HG02885 (cell line): ENCODE results near the gene LRP1.

Experiments used
- ATAC-seq: cut with Tn5 transposase; IDR thresholded peaks from one replicate; pipeline ENCODE4 v1.9.1; 2021; ENCODE audit warnings: mild to moderate bottlenecking; ENCODE audit not compliant: unreplicated experiment, poor library complexity

Gene LRP1

DNA sequence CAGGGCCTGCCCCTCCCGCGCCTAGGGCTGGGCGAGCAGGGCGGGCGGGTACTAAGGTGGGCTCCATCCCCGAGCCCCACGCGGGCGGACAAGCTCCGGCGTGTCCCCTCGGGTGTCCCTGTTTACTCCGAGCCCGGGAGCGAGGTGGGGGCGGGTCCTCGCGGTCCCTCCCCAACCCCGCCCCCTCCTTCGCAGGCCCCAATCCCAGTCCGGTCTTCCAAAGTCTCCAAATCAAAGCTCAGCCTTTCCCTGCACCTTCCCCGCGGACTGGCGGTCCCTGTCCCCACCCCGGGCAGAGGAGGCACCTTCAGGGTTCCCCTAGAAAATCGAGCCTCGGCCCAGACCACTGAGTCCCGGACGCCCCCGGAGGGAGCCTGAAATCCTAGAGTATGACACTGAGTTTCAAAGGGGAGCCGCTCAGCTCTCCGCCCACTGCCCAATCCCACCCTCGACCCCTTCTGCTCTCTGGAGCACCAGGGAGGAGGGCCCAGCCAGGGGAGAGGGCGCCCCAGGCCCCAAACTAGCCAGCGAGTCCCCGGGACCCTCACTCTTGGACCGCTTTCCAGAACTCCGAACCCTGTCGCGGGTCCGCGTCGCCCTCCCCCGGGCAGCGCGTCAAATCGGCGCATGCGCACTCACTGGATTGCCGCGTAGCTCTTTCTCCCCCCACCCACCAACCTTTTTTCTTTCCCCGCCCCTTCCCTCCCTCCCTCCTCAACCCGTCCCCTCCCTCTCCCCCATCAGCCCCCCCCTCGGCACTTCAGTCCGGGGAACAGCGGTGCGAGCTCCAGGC is at the start of gene LRP1:
LRP1 (plus strand) TSS at position 758 of the 793 bp plus-strand sequence. CDS start 482 bp downstream, outside the sequence.
- ATAC-seq = no peak

- ATAC-seq = peak; percentile 97
Observed at GRCh38 chr12:57078519-57079404, 49.5 kb upstream of the LRP1 start, which contains the start of gene NEMP1. Gene NEMP1 (minus strand): TSS chr12:57078791. CDS start chr12:57078745, 46 bp downstream.

DNA sequence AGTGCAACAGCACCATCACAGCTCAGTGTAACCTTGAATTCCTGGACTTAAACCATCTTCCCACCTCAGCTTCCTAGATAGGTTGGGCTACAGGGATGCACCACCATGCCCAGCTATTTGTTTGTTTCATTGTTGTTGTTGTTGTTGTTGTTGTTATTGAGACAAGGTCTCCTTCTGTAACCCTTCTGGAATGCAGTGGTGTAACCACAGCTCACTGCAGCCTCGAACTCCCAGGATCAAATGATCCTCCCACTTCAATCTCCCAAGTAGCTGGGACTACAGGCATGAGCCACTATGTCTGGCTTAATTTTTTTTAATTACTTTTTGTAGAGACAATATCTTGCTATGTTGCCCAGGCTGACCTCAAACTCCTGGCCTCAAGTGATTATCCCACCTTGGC is 48.5 kb upstream of the LRP1 start:
- no peak for ATAC-seq

- ATAC-seq = no peak
Observed at GRCh38 chr12:57080855-57081254, 47.4 kb upstream of the LRP1 start.

DNA sequence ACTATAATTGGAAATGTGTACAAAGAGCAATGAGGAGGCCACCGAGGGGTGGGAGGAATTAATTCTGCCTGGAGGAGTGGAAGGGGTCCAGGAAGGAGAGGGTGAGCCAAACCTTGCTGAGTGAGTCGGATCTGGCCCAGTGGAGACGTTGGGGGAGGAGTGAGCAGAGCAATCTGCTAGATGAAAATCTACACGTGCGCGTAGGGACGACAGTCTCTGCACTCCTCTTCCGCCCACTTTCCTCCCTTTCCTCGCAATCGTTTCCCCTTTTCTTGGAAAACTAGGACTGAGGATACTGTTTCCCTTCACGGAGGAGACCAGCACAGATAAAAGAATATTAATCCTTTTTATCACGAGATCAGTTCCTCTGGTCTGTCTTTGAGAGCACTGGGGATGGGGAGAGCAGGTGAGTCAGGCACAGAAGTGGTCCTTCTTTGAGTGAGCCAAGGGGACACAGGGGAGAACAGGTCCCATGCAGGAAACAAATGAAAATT is 42.2 kb upstream of the LRP1 start:
- no peak for ATAC-seq

DNA sequence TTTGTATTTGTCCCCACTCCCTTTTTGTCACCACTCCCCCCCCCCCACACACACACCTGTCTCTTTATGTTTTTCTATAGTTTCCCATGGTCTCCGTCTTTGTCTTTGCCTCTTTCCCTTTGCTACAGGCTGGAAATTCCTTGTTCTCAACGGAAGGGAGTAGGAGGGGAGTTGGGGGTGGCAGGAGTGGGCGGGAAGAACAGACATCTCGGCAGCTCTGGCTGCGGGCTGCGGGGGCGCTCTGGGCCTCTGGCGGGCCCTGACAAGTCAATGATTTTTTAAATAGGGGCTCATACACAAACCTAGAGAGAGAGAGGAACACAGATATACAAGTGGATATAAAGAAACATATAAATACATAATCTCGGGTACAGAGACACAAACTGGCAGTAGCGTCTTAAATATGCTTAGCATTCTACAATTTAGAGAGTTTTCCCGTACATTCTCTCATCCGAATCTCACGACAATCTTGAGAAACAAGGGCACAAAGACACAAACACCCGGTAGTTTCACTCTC is 41.7 kb upstream of the LRP1 start:
- no peak for ATAC-seq

DNA sequence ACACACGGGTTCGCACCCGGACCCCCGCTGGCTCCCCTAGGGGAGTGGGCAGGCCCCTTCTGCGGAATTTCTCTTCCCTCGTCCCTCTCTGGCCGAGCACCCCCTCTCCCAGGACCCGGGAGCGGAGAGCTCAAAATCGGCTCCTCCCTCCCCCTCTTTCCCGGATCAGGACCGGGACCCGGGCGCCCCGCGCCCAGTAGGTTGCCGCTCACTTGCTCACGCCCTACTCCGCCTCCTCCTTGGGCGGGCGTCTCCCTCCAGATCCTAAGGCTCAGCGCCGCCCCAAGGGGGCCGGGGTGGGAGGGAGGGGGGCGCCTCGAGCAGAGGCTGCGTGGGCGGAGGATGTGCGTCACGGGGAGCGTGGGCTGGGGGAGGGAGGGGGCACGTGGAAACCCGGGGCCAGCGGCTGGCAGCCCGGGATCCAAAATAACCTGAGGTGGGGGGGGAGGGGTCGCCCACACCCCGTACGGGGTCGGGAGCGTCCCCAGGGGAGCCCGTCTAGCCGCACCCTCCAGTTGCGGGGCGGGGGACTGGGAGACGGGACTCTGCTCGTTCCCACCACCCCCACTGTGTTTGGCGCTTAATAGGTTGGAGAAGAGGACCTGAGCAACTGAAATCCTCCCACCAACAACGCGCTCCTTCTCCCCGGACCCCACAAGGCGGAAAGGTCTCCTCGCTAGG is 41.1 kb upstream of the LRP1 start:
- peak; percentile 40 for ATAC-seq

DNA sequence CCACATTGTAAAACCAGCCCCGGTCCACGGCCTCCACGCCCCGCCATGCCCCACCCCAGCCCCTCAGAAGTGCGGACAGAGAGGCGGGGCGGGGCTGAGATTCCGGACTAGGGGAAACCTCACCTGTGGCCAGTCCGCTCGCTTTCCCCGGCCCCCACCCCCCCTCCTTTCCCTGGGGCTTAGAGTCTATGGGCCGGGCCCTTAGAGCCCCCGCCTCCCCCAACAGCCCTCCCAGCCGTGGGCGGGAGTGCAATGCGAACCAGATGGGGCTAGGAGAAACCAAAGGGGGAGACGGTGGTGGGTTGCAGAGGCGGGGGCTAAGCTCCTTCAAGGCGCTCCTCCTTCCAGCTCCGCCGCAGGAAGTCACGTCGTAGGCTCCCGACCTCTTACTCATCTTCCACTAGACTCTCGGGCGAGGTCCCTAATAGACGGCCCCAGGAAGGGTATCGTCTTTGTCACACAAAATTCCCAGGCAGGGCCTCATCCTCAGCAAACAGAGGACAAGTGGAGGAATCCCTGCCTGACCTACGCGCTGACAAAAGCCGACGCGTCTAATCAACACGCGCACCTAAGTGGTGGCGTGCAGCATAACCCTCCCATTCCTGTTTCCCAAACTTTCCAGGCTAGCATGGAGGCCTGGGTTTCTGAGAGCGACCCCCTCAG is 40.5 kb upstream of the LRP1 start:
- peak; percentile 38 for ATAC-seq

DNA sequence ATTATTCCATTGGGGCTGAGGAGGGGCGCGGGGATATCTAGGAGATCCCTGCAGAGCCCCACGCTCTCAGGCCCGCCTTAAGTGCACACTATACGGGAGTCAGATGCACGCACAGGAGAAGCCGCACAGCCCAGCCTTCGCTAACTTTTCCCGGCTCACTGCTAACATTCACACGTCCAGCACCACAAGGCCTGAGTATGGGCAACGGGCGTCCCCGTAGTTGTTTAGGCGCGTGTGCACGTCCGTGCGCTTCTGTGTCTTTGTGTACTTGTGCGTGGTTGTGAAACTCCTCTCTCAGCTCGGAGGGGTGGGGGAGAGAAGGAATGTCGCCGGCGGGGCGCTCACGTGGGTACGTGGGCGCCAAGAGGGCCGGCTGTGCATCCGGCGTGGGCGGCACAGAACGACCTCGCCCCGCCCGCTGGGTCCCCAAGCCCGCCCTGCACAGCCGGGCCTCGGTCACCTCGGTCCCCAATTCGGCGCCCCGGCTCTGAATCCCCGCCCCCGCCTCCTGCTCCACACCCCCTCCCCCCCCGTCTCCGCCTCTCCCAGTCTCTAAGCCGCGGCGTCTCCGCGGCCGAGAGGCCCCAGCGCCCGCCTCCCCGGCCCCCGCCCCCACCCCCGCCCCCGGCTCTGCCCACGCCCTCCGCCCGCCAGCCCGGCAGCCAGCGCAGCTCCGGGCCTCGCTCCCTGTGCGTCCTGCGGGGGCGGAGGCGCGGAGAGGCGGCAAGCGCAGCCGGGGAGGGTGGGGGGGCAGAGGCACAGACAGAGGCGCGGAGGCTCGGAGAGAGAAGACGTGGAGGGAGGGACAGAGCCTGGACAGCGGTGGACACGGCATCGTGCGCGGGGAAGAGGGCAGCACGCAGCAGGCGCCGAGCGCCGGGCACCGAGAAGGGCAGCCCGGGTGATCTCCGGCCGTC is 39.7 kb upstream of the LRP1 start, which contains the start of gene NAB2:
NAB2 (plus strand) TSS at position 761 of the 917 bp plus-strand sequence. CDS start 158 bp downstream, outside the sequence.
- ATAC-seq = peak; percentile 57

DNA sequence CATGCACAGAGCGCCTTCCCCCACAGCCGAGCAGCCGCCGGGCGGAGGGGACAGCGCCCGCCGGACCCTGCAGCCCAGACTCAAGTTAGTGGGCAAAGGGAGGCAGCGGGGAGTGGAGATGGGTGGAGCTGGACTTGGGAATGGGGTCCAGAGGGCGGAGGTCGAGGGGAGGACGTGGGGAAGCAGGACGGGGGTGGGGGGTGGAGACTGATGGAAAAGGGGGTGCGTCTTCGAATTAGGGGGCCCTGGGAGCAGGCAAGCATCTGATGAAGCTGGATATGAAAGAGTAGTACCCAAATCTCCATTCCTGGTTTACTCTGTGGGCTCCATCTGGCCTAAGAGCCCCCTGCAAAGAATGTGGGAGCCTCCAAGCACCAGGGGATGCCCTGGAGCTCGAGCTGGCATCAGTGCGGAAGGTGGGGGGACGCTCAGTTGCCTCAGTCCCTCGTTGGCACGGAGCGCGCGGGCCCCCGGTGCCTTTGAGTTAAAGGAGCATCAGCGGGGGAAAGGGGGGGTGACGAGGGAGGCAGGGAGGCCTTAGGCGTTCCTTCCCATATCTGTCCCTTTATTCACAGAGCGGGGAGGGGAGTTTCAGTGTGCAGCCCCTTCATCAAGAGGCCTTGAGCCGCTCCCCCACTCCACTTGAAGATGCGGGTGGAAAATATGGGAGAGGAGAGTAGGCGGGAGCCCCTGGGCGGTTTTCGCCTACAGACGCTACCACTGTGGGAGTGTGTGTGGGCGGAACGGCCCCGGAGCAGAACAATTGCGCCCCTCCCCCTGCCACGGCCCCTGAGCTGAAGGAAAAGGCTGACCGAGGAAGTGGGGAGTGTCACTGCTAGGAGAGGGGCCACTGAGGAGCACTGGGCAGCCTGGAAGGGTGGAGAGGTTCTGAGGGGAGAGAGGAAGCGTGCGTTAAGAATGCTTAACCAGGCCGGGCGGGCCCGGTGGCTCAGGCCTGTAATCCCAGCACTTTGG is 38.7 kb upstream of the LRP1 start:
- ATAC-seq = no peak

GRCh38 chr12:57090490-57090889 is 37.8 kb upstream of the LRP1 start:
- ATAC-seq = no peak

DNA sequence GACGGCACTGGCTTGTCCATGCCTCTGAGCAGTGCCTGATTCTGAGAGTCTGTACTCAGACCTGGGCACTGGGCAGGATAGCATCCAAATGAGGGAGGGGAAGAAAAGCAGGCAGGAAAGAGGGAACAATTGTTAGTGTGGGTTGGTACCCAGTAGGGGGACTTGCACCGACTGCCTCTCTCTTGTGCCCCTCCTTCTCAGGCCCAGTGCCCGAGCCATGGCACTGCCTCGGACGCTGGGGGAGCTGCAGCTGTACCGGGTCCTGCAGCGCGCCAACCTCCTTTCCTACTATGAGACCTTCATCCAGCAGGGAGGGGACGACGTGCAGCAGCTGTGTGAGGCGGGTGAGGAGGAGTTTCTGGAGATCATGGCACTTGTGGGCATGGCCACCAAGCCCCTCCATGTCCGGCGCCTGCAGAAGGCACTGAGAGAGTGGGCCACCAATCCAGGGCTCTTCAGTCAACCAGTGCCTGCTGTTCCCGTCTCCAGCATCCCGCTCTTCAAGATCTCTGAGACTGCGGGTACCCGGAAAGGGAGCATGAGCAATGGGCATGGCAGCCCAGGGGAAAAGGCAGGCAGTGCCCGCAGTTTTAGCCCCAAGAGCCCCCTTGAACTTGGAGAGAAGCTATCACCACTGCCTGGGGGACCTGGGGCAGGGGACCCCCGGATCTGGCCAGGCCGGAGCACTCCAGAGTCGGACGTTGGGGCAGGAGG is 37.2 kb upstream of the LRP1 start:
- ATAC-seq = no peak

GRCh38 chr12:57091638-57092528 is 36.4 kb upstream of the LRP1 start:
- ATAC-seq = no peak

DNA sequence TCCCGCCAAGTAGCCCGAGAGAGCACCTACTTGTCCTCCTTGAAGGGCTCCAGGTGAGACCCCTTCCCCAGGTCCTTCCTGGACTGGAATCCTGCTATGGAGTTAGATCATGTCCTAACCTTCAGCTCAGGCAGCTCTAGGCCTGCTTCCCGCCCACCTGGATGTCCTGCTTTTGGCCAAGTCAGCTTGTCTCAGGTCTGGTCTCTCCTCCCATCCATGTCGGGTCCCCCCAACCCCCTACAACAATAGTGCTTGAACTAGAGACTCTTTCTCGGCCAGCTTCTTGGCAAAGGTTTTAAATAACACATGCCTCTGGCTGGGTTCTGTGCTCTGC is 35.8 kb upstream of the LRP1 start:
- ATAC-seq = no peak

GRCh38 chr12:57092876-57093414 is 35.3 kb upstream of the LRP1 start:
- ATAC-seq = no peak
